ENCODE measurements around the gene RERE. TPM values are rescaled to one million over a fixed set of nuclear protein-coding genes. Genes with fewer than 3 reads are reported as not detected.

Gene RERE
- total RNA-seq, 2 donors from 2014 or later: 74.5 to 128 TPM

DNA sequence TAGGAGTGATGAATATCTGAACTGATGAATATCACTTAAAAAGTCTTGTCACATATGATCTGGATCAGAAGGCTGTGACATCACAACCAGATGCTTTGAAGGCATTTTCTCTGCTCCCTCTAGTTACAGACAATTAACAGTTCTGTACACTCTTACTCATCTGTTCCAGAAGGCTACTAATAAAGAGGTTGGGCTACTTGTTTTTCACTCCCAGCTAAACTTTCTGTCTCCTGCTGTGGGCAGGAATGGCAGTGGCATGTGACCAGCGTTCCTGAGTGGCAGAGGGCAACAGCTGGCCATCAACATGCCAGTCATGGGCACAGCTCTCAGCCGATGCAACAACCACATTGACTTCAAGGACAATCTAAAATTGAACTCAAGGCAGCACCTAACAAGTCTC lies 432.9 kb downstream of the RERE start:
- H3K4me1 ChIP-seq: peaks cover 49% of the 10 kb centered on the region
- WGBS, 2 donors: 14 to 28% methylated on average over 2 of the region's 2 CpGs
- intact Hi-C loops (cut with DNase I): no loop called here
- H3K27me3 ChIP-seq: no peaks in the 10 kb centered on the region
- no peak overlapping the region for H3K4me3 ChIP-seq
- TF ChIP-seq, protein P1, sequence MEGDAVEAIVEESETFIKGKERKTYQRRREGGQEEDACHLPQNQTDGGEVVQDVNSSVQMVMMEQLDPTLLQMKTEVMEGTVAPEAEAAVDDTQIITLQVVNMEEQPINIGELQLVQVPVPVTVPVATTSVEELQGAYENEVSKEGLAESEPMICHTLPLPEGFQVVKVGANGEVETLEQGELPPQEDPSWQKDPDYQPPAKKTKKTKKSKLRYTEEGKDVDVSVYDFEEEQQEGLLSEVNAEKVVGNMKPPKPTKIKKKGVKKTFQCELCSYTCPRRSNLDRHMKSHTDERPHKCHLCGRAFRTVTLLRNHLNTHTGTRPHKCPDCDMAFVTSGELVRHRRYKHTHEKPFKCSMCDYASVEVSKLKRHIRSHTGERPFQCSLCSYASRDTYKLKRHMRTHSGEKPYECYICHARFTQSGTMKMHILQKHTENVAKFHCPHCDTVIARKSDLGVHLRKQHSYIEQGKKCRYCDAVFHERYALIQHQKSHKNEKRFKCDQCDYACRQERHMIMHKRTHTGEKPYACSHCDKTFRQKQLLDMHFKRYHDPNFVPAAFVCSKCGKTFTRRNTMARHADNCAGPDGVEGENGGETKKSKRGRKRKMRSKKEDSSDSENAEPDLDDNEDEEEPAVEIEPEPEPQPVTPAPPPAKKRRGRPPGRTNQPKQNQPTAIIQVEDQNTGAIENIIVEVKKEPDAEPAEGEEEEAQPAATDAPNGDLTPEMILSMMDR (IDR thresholded peaks at IDR 0.05): no peak
- TF ChIP-seq POLR2A (IDR thresholded peaks at IDR 0.05): no peak
- no peaks in the 10 kb centered on the region for H3K9me3 ChIP-seq
- no peaks in the 10 kb centered on the region for H3K36me3 ChIP-seq (replicated peaks in 1 of 2; ENCODE audit: insufficient read depth in 1 of 2, low read depth in 2 of 2)
- ATAC-seq (no peak), DNase-seq (no peak)
- H3K27ac ChIP-seq: peak overlapping the region in 1 of 4 donors; percentile 15

DNA sequence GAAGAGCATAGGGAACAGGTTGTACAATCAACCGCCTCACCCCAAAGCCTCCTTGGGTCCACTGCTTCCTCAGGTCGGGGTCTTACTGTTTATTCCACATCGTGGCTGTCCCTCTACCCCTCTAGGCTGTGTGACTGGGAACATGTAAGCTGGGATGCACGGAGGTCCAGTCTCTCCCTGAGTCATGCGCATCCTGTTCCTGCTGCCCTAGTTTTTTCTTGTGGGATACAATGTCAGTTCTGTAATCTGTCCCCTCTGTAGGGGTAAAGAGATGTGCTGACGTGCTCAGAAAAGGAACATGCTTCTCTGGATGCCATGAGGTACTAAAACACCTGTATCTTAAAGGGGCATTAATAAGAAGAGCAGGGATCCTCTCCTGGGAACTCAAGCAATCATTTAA lies 433.4 kb downstream of the RERE start:
- Histone ChIP-seq H3K4me1 (peaks cover 54% of the 10 kb centered on the region), H3K27ac (no peak overlapping the region), H3K9me3 (no peaks in the 10 kb centered on the region), H3K36me3 (replicated peaks in 1 of 2; ENCODE audit: insufficient read depth in 1 of 2, low read depth in 2 of 2) (no peaks in the 10 kb centered on the region), H3K27me3 (no peaks in the 10 kb centered on the region), H3K4me3 (no peak overlapping the region)
- WGBS, 2 donors: 79 to 81% methylated on average over 6 of the region's 6 CpGs
- no peak for ATAC-seq
- intact Hi-C loops (cut with DNase I): no loop called here
- DNase-seq: no peak
- TF ChIP-seq POLR2A (IDR thresholded peaks at IDR 0.05): no peak
- TF ChIP-seq, protein P1 (IDR thresholded peaks at IDR 0.05): no peak

DNA sequence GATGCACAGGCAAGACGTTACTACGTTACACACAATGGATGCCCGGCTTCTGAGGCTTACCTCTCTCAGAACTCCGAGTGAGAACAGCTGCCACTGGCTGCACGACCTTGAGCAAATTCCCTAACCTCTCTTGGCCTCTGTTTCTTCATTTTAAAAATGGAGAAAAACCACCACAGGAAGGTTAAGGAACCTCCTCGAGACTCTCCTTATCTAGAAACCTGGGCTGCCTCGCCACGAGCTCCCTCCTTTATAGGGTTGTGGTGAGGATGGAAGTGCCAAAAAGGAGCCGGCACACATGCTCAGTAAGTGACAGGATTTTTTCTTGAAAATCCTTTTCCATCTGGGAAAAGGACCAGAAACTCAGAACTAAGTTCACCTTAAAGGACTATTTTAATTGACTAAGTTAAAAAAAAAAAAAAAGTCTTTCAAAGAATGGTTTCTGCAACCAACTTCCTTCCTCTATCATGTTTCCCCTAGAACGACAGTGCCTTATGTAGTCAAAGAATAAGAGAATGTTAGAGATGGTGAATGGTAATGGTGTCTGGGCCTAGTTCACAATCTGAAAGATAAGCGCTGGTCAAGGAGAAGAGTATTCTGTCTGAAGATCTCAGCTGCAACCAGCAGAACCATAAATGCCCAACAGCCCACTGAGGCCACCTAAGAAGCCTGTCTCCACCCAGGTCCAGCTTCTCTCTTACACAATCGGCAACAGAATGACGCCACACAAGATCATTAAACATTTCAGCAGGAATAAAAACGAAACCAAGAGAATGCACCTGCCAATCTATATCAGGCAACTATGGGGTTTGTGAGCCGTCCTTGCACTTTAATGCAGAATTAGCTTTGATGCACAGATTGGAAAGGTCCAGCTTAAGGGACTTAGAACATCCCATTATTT lies 434.6 kb downstream of the RERE start:
- Histone ChIP-seq H3K27me3 (no peaks in the 10 kb centered on the region), H3K36me3 (replicated peaks in 1 of 2; ENCODE audit: insufficient read depth in 1 of 2, low read depth in 2 of 2) (no peaks in the 10 kb centered on the region), H3K4me1 (peaks cover 62% of the 10 kb centered on the region), H3K9me3 (no peaks in the 10 kb centered on the region), H3K4me3 (no peak overlapping the region), H3K27ac (no peak overlapping the region)
- WGBS, 2 donors: 58 to 75% methylated on average over 15 of the region's 15 CpGs
- ATAC-seq (no peak), DNase-seq (no peak)
- intact Hi-C loops (cut with DNase I): no loop called here
- TF ChIP-seq, protein P1 (IDR thresholded peaks at IDR 0.05): no peak
- no peak for TF ChIP-seq POLR2A (IDR thresholded peaks at IDR 0.05)

DNA sequence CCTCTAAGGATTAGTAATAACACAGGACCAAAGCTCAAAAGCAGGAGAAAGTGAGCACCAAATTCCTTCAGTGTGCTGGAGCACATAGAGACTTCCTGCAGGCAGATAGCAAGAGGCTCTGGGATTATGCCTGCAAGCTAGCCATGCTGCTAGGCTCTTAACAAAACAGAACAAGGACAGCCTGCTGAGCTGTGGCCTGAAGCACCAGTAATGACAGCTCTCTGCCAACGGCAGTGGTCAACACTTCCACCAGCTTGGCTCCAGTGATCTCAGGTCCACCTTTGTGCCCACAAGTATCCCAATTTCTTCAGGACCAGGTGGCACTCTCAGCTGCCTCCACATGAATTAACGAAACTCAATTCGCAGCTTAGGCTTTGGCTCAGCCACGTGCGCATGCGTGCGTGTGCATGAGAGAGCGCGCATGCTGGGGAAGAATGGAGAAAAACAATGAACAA lies 435.4 kb downstream of the RERE start:
- DNase-seq (no peak), ATAC-seq (no peak)
- H3K4me1 ChIP-seq: peaks cover 54% of the 10 kb centered on the region
- no peak overlapping the region for H3K27ac ChIP-seq
- no peak overlapping the region for H3K4me3 ChIP-seq
- 91 to 92% methylated on average over 9 of the region's 9 CpGs for WGBS, 2 donors
- no peaks in the 10 kb centered on the region for H3K36me3 ChIP-seq (replicated peaks in 1 of 2; ENCODE audit: insufficient read depth in 1 of 2, low read depth in 2 of 2)
- H3K9me3 ChIP-seq: no peaks in the 10 kb centered on the region
- no peaks in the 10 kb centered on the region for H3K27me3 ChIP-seq
- TF ChIP-seq POLR2A (IDR thresholded peaks at IDR 0.05): no peak
- TF ChIP-seq, protein P1 (IDR thresholded peaks at IDR 0.05): no peak
- intact Hi-C loops (cut with DNase I): no loop called here

All from body of pancreas (tissue), 4 donors.